ENCODE measurements around the gene ABCA9.
A peak's percentile ranks its signal among the peaks of the same experiment; 100 is the strongest.

ABCA9 gene

GRCh38 chr17:69061721-69062556, 1.2 kb upstream of the ABCA9 start:
- Histone ChIP-seq H3K9ac (ENCODE audit: insufficient read length) (no peak overlapping the region), H3K27ac (peak overlapping the region; percentile 47), H3K4me3 (peak overlapping the region; percentile 46), H3K36me3 (ENCODE audit: insufficient read depth, low read length) (no peaks in the 10 kb centered on the region), H3K9me3 (ENCODE audit: low read depth, low read length) (no peaks in the 10 kb centered on the region; the same call in 1 of the 2 replicates)
- no peak for DNase-seq (ENCODE audit: low read depth, low spot score)
- no peak for TF ChIP-seq EZH2 (IDR thresholded peaks at IDR 0.05)
- TF ChIP-seq POLR2AphosphoS5 (IDR thresholded peaks at IDR 0.05; ENCODE audit: borderline replicate concordance, low read depth, low read length): no peak
- no peak for TF ChIP-seq FOXP2 (optimal IDR thresholded peaks at IDR 0.05; ENCODE audit: control extremely low read depth, extremely low read length, insufficient read depth)

DNA sequence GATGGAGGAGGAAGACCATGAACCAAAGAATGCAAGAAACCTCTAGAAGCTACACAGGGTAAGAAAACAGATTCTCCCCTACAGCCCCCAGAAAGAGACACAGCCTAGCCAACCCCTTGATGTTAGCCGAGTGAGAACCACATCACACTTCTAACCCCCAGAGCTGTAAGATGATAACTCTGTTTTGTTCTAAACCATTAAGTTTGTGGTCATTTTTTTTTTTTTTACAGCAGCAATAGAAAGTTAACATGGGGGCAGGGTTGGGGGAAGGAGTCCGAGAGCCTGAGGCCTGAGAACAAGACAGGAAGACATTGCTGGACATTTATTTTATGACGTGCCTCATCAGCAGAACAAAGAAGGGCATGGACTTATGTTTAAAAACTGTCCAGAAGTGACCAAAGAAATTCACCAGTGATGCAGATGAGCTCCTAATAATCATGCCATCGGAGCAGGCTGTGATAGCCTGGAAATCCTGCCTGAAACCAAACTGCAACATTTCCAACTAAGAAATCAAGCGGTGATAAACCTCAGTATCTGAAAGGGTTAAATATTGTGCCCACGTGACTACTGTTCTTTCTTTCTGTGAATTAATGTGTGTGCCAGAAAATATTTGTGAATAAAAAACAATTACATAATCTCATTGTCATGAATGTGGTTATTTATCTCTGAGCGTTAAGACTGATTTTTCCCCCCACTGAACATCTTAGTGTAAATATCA, 1.1 kb downstream of the ABCA9 start:
- Histone ChIP-seq H3K9me3 (ENCODE audit: low read depth, low read length) (no peaks in the 10 kb centered on the region; the same call in 1 of the 2 replicates), H3K36me3 (ENCODE audit: insufficient read depth, low read length) (no peaks in the 10 kb centered on the region), H3K9ac (ENCODE audit: insufficient read length) (no peak overlapping the region), H3K4me3 (no peak overlapping the region), H3K27ac (no peak overlapping the region)
- TF ChIP-seq POLR2AphosphoS5 (IDR thresholded peaks at IDR 0.05; ENCODE audit: borderline replicate concordance, low read depth, low read length) (no peak), EZH2 (IDR thresholded peaks at IDR 0.05) (no peak), FOXP2 (optimal IDR thresholded peaks at IDR 0.05; ENCODE audit: control extremely low read depth, extremely low read length, insufficient read depth) (no peak)
- no peak for DNase-seq (ENCODE audit: low read depth, low spot score)

DNA sequence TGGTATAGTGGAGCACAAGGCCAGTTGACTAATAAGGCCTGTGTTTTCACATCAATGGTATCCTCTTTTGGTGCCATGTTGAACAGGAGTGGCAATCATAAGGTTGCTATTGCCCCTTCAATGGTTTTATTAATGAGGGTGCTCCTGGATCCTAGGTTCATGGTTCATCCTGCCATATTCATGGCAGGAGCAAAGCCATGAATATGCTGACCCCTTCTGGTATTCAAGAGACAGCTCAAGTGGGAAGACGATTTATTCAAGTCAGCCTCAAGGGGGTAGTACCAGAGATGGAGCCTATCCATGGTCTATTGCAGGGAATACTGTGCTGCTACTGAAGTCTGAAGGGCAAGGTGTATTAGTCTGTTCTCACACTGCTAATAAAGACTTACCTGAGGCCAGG, 2.6 kb downstream of the ABCA9 start:
- no peaks in the 10 kb centered on the region; the same call in 1 of the 2 replicates for H3K9me3 ChIP-seq (ENCODE audit: low read depth, low read length)

DNA sequence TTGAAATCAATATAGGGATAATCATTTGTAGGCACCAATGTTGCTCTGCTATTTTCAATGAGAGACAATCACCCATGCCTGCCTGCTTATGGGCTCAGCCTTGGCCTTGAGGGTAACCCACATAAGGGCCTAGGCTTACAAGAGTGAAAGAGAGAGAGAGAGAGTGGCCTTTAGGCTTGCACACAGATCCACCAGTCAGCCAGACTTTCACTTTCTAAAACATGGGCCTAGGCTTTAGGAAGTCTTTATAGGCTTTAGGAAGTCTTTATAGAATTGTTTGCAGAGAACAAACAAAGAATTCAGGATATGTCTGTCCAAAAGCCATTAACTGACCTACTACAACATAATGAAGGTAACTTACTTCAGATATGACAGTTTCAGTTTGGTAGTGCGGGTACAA, 3.4 kb downstream of the ABCA9 start:
- Histone ChIP-seq H3K9ac (ENCODE audit: insufficient read length) (no peak overlapping the region), H3K9me3 (ENCODE audit: low read depth, low read length) (no peaks in the 10 kb centered on the region; the same call in 1 of the 2 replicates)
- TF ChIP-seq EZH2 (IDR thresholded peaks at IDR 0.05): no peak
- no peak for TF ChIP-seq POLR2AphosphoS5 (IDR thresholded peaks at IDR 0.05; ENCODE audit: borderline replicate concordance, low read depth, low read length)

More for the DNA sequence above, 2.6 kb downstream of the ABCA9 start:
- TF ChIP-seq POLR2AphosphoS5 (IDR thresholded peaks at IDR 0.05; ENCODE audit: borderline replicate concordance, low read depth, low read length): no peak
- no peak for TF ChIP-seq FOXP2 (optimal IDR thresholded peaks at IDR 0.05; ENCODE audit: control extremely low read depth, extremely low read length, insufficient read depth)
- TF ChIP-seq EZH2 (IDR thresholded peaks at IDR 0.05): no peak
- DNase-seq (ENCODE audit: low read depth, low spot score): no peak
- Histone ChIP-seq H3K9ac (ENCODE audit: insufficient read length) (no peak overlapping the region), H3K4me3 (no peak overlapping the region), H3K36me3 (ENCODE audit: insufficient read depth, low read length) (no peaks in the 10 kb centered on the region), H3K27ac (no peak overlapping the region)

DNA sequence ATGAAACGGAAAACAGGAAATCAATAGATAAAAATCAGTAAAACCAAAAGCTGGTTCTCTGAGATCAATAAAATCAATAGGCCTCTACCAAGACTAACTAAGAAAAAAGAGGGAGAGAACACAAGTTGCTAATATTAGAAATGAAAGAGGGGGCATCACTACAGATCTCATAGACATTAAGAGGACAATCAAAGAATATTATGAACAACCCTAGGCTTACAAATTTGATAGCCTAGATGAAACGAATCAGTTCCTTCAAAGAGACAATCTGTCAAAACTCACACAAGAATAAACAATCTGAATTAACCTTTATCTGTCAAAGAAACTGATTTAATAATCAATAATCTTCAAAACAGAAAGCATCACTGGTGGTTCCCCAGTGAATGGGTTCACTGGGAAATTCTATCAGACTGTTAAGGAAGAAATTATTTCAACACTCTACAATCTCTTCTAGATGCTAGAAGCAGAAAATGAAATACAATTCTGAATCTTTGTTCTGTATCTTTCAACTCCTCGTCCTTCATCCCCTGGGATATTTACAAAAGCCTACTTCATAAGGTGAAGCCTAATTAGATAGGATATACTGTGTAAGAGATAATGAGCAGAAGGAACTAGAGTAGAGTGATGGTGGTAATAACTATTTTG, 4.4 kb downstream of the ABCA9 start:
- no peak overlapping the region for H3K9ac ChIP-seq (ENCODE audit: insufficient read length)
- H3K36me3 ChIP-seq (ENCODE audit: insufficient read depth, low read length): no peaks in the 10 kb centered on the region
- no peak for TF ChIP-seq EZH2 (IDR thresholded peaks at IDR 0.05)
- TF ChIP-seq POLR2AphosphoS5 (IDR thresholded peaks at IDR 0.05; ENCODE audit: borderline replicate concordance, low read depth, low read length): no peak
- no peak for TF ChIP-seq FOXP2 (optimal IDR thresholded peaks at IDR 0.05; ENCODE audit: control extremely low read depth, extremely low read length, insufficient read depth)
- H3K27ac ChIP-seq: no peak overlapping the region
- DNase-seq (ENCODE audit: low read depth, low spot score): no peak
- no peak overlapping the region for H3K4me3 ChIP-seq
- no peaks in the 10 kb centered on the region; the same call in 1 of the 2 replicates for H3K9me3 ChIP-seq (ENCODE audit: low read depth, low read length)

More for the DNA sequence above, 3.4 kb downstream of the ABCA9 start:
- Histone ChIP-seq H3K4me3 (no peak overlapping the region), H3K27ac (no peak overlapping the region), H3K36me3 (ENCODE audit: insufficient read depth, low read length) (no peaks in the 10 kb centered on the region)
- no peak for DNase-seq (ENCODE audit: low read depth, low spot score)

DNA sequence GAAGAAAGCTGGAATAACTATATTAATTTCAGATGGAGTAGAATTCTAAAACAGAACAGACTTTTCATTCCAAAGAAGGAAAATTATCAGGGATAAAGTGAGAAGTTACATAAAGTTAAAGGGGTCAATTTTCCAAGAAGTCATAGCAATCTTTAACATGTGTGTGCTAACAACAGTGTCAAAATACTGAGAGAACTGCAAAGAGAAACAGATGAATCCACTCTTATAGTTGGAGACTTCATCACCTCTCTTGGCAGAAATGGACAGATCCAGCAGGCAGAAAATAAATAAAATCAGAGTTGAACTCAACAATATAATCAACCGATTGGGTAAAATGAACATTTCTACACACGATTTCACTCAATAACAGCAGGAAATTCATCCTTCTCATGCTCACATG, 5.4 kb downstream of the ABCA9 start:
- Histone ChIP-seq H3K36me3 (ENCODE audit: insufficient read depth, low read length) (no peaks in the 10 kb centered on the region), H3K9ac (ENCODE audit: insufficient read length) (no peak overlapping the region), H3K9me3 (ENCODE audit: low read depth, low read length) (no peaks in the 10 kb centered on the region; the same call in 1 of the 2 replicates), H3K27ac (no peak overlapping the region), H3K4me3 (no peak overlapping the region)
- DNase-seq (ENCODE audit: low read depth, low spot score): no peak
- TF ChIP-seq POLR2AphosphoS5 (IDR thresholded peaks at IDR 0.05; ENCODE audit: borderline replicate concordance, low read depth, low read length) (no peak), FOXP2 (optimal IDR thresholded peaks at IDR 0.05; ENCODE audit: control extremely low read depth, extremely low read length, insufficient read depth) (no peak), EZH2 (IDR thresholded peaks at IDR 0.05) (no peak)

DNA sequence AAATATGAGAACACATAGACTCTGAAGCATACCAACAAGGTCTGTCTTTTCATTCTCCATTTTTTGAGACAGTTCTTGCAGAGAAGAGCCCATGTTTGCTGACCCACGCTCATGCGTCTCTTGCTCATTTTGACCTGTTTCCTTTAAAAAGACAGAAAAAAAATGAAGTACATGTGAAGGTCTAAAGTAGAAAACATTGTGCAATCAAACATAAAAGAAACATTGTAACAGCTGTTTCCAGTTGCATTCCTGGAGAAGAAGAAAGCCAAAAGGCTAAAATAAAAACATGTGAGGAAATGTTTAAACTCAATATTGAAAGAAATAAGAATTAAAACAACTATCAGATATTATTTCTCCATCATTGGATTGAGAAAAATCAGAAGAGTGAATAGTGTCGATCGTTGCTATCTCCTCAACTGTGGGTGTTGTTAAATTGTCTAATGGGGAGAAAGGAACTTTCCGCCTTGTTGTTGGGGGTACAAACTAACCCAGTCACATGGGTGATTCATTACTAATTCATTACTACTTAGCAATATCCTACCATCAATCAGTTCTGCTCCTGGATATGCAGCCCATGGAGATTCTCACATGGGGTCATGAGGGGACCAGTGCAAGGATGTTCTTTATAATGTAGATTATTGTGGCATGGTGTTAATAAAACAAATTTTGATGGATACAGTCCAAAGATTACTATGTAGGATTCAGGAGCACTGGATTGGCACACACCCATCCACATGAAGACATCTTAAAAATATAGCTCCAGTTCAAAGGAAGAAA, 9.5 kb downstream of the ABCA9 start:
- TF ChIP-seq FOXP2 (optimal IDR thresholded peaks at IDR 0.05; ENCODE audit: control extremely low read depth, extremely low read length, insufficient read depth) (no peak), EZH2 (IDR thresholded peaks at IDR 0.05) (no peak), POLR2AphosphoS5 (IDR thresholded peaks at IDR 0.05; ENCODE audit: borderline replicate concordance, low read depth, low read length) (no peak)
- no peaks in the 10 kb centered on the region for H3K9me3 ChIP-seq (ENCODE audit: low read depth, low read length)
- peak overlapping the region; percentile 44; the same call in 1 of the 2 replicates for H3K27ac ChIP-seq
- DNase-seq (ENCODE audit: low read depth, low spot score): no peak
- no peak overlapping the region for H3K4me3 ChIP-seq
- H3K9ac ChIP-seq (ENCODE audit: insufficient read length): no peak overlapping the region
- H3K36me3 ChIP-seq (ENCODE audit: insufficient read depth, low read length): no peaks in the 10 kb centered on the region

Measured in SK-N-MC (cell line).